ENCODE data around the gene KDM4D.
A peak's percentile ranks its signal among the peaks of the same experiment; 100 is the strongest.

Gene KDM4D

DNA sequence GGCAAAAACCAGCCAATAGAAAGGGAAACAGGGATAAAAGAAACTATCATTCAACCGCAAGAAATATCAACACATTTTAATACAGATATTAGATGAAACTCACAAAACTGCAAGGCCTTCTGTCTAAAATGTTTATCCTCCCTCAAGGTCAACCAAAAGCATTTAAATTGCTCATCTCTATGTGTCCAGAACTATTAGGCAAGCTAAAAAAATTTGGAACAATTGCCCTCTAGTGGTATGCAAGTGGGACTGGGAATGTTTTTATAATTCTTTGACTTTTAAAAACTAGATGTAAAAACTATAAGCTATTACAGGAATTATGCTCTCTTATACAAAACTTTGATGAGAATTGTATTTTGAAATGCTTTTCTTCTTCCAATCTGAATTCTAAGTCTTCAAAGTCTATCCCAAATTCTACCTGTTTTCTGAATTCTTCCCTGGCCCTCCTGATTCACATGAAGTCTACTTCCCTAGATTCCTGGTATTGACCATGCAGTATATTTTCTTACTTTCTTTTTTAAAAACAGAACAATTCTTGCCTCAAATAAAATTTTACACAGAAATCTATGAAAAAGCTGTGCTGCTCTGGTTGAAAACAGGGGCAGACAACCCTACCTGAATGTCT, 5.1 kb upstream of the KDM4D start:
- Mint-ChIP-seq H3K27ac (peak overlapping the region in 1 of 2 donors; percentile 14), H3K4me3 (no peak overlapping the region), H3K9me3 (no peaks in the 10 kb centered on the region), H3K36me3 (ENCODE audit: insufficient read depth) (peaks cover 92% of the 10 kb centered on the region), H3K4me1 (ENCODE audit: low read depth in 2 of 2) (peaks cover 18 to 34% of the 10 kb centered on the region in 2 donors), H3K27me3 (no peaks in the 10 kb centered on the region)
- DNase-seq (no peak), ATAC-seq (replicated peaks) (no peak)

DNA sequence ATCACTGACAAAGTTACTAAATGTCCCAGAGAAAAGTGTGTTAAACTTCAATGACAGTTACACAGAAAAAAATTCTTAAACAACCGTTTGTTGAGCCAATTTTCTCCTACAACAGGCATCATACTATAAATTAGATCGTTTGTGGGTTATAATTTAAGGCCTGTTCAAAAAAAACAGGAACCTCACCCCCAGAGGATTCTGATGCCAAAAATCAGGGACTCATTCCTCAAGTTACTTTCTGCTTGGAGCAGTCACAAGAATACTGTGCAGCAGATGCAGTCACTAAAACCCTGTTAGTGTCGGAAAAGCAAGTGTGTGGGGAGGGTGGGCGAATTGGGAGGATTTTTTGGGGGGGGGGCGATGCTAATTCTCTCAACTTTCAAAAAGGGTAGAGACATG, 810 bp upstream of the KDM4D start:
- Mint-ChIP-seq H3K4me3 (peak overlapping the region; percentile 92 to 93), H3K27me3 (no peaks in the 10 kb centered on the region), H3K27ac (peak overlapping the region; percentile 97 to 98), H3K4me1 (ENCODE audit: low read depth in 2 of 2) (peaks cover 15 to 30% of the 10 kb centered on the region in 2 donors), H3K36me3 (ENCODE audit: insufficient read depth) (peaks cover 55% of the 10 kb centered on the region), H3K9me3 (peaks cover 0 to 8% of the 10 kb centered on the region in 2 donors)
- DNase-seq: no peak
- ATAC-seq (replicated peaks): no peak

DNA sequence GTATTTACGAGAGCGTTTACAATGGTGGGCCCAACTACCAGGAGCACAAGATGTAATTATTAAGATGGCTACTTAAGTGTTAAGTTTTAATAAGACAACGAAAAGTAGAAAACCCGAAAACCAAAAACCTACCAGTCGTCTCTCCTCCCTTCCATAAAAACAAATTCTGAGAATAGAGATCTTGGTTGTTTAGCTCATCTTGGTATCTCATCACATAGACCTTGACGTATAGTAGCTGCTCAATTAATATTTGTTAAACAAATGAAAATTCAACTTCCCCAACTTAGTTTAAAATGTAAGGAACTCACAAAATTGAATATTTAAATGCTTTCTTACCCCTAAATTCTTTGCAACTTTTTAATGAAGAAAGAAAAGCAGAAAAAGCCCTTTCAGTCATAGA, 669 bp downstream of the KDM4D start:
- H3K9me3 Mint-ChIP-seq: peaks cover 0 to 8% of the 10 kb centered on the region in 2 donors
- peak overlapping the region; percentile 92 to 93 for H3K4me3 Mint-ChIP-seq
- H3K4me1 Mint-ChIP-seq (ENCODE audit: low read depth in 2 of 2): peaks cover 12 to 25% of the 10 kb centered on the region in 2 donors
- peaks cover 40% of the 10 kb centered on the region for H3K36me3 Mint-ChIP-seq (ENCODE audit: insufficient read depth)
- no peak for ATAC-seq (replicated peaks)
- DNase-seq: no peak
- H3K27me3 Mint-ChIP-seq: no peaks in the 10 kb centered on the region
- peak overlapping the region; percentile 97 to 98 for H3K27ac Mint-ChIP-seq

DNA sequence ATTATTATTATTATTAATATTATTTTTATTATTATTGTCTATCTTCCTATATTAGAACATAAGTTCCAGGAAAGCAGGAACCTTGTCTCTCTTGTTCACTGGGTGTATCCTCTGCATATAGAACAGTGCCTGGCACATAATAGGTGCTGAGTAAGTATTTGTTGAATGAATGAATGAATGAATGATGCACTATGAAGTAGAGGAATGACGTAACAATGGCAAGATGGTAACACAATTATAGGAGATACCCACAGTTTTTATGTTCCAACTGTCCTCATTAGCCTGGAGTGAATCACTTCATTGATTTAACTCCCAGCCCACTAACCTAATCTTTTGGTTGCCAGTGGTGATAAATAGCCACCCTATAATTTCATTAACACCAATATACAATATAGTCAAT, 2.1 kb downstream of the KDM4D start:
- Mint-ChIP-seq H3K27me3 (no peaks in the 10 kb centered on the region), H3K4me3 (no peak overlapping the region), H3K27ac (no peak overlapping the region), H3K9me3 (peaks cover 0 to 8% of the 10 kb centered on the region in 2 donors), H3K36me3 (ENCODE audit: insufficient read depth) (peaks cover 26% of the 10 kb centered on the region), H3K4me1 (ENCODE audit: low read depth in 2 of 2) (peaks cover 10 to 20% of the 10 kb centered on the region in 2 donors)
- no peak for ATAC-seq (replicated peaks)
- no peak for DNase-seq

DNA sequence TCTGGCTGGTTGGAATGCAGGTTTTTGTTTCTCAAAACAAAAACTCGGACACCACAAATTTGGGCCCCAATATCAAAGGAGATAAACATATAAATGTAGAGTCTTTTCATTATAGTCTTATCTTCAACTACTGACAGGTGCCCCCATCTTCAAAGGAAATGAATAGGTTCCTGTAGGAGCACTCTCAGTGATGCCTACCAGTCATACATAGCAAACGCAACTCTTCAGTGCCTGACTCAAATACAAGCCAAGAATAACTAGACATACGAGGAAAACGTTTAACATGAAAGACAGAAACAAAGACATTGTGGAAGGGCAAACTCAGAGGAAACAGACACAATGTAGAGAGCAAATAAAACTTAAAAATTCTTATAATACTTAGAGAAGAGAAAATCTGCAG, 13.9 kb downstream of the KDM4D start:
- DNase-seq (no peak), ATAC-seq (replicated peaks) (no peak)
- Mint-ChIP-seq H3K4me3 (no peak overlapping the region), H3K36me3 (ENCODE audit: insufficient read depth) (no peaks in the 10 kb centered on the region), H3K9me3 (no peaks in the 10 kb centered on the region), H3K27ac (no peak overlapping the region), H3K27me3 (peaks cover 27 to 40% of the 10 kb centered on the region in 2 donors), H3K4me1 (ENCODE audit: low read depth in 2 of 2) (no peaks in the 10 kb centered on the region)

DNA sequence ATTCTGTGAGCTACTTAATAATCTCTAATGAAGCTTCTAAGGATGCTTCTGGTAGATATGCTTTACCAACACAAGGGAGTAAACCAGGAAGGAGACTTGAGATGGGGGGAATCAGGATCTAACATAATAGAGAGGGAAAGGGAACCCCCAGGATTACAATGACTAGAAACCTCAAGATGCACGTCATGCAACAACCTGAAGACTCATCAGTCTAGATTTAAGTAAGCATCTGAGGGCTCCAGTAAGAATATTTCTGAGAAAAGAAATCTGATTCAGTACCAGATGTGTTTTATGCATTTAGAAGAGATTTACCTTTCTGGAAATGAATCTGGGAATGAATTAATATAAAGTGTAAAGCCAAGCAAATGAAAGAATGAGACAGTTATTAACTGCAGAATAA, 15.2 kb downstream of the KDM4D start:
- Mint-ChIP-seq H3K36me3 (ENCODE audit: insufficient read depth) (no peaks in the 10 kb centered on the region), H3K4me1 (ENCODE audit: low read depth in 2 of 2) (no peaks in the 10 kb centered on the region), H3K27me3 (peaks cover 27 to 40% of the 10 kb centered on the region in 2 donors), H3K4me3 (no peak overlapping the region), H3K9me3 (no peaks in the 10 kb centered on the region), H3K27ac (no peak overlapping the region)
- no peak for DNase-seq
- ATAC-seq (replicated peaks): no peak

DNA sequence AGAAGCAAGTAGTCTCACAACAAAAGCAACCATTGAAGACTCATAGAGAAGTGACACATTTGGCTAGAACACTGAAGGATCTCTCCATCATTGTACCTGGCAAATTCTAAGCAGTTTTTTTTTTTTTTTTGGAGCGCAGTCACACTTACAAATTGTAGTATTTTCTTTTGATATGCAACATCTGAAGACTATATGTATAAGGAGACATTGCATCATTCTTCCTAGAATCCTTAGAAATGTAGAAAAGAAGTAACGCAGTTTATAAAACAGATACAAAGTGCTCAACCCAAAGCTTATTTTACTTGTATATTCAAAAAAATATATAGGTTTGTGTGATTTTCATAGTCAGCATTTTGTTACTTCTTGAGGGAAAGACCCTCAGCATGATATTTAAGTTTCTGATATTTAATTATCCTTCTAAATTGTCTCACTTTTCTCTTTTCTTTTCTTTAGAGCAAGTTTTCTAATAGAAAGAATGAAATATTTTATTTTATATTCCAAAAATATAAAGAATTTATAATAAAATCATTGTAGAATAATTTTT, 20.0 kb downstream of the KDM4D start:
- DNase-seq (no peak), ATAC-seq (replicated peaks) (no peak)
- H3K9me3 Mint-ChIP-seq: no peaks in the 10 kb centered on the region
- no peaks in the 10 kb centered on the region for H3K4me1 Mint-ChIP-seq (ENCODE audit: low read depth in 2 of 2)
- H3K36me3 Mint-ChIP-seq (ENCODE audit: insufficient read depth): no peaks in the 10 kb centered on the region
- H3K4me3 Mint-ChIP-seq: no peak overlapping the region
- no peak overlapping the region for H3K27ac Mint-ChIP-seq
- H3K27me3 Mint-ChIP-seq: peaks cover 18 to 26% of the 10 kb centered on the region in 2 donors

DNA sequence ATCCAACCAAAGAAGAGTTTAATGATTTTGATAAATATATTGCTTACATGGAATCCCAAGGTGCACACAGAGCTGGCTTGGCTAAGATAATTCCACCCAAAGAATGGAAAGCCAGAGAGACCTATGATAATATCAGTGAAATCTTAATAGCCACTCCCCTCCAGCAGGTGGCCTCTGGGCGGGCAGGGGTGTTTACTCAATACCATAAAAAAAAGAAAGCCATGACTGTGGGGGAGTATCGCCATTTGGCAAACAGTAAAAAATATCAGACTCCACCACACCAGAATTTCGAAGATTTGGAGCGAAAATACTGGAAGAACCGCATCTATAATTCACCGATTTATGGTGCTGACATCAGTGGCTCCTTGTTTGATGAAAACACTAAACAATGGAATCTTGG, 23.9 kb downstream of the KDM4D start:
- Mint-ChIP-seq H3K27me3 (peaks cover 0 to 6% of the 10 kb centered on the region in 2 donors), H3K4me3 (no peak overlapping the region), H3K9me3 (no peaks in the 10 kb centered on the region), H3K4me1 (ENCODE audit: low read depth in 2 of 2) (no peaks in the 10 kb centered on the region), H3K36me3 (ENCODE audit: insufficient read depth) (no peaks in the 10 kb centered on the region), H3K27ac (no peak overlapping the region)
- no peak for ATAC-seq (replicated peaks)
- no peak for DNase-seq

DNA sequence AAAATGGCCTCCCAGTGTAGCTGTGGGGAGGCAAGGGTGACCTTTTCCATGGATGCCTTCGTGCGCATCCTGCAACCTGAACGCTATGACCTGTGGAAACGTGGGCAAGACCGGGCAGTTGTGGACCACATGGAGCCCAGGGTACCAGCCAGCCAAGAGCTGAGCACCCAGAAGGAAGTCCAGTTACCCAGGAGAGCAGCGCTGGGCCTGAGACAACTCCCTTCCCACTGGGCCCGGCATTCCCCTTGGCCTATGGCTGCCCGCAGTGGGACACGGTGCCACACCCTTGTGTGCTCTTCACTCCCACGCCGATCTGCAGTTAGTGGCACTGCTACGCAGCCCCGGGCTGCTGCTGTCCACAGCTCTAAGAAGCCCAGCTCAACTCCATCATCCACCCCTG, 24.8 kb downstream of the KDM4D start:
- Mint-ChIP-seq H3K4me1 (ENCODE audit: low read depth in 2 of 2) (no peaks in the 10 kb centered on the region), H3K27ac (no peak overlapping the region), H3K9me3 (no peaks in the 10 kb centered on the region), H3K36me3 (ENCODE audit: insufficient read depth) (no peaks in the 10 kb centered on the region), H3K27me3 (peaks cover 0 to 6% of the 10 kb centered on the region in 2 donors), H3K4me3 (no peak overlapping the region)
- ATAC-seq (replicated peaks) (no peak), DNase-seq (no peak)

DNA sequence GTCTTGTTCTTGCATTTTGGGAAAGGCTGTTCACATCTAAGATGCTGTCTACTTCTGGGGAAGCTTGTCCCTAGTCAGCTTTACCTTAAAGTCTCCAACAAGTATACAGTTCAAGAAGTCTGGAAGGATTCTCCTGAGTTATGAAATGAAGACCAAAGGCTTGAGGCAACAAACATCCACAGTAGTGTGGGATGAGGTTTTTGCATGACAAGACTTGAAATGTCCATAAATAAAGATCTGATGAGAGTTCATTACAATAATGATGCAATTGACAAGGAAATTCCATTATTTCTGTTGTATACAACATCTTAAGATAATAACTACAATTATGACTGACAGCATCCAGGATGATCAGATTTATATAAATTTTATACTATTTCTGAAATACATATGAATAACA, 30.2 kb downstream of the KDM4D start:
- H3K4me3 Mint-ChIP-seq: no peak overlapping the region

DNA sequence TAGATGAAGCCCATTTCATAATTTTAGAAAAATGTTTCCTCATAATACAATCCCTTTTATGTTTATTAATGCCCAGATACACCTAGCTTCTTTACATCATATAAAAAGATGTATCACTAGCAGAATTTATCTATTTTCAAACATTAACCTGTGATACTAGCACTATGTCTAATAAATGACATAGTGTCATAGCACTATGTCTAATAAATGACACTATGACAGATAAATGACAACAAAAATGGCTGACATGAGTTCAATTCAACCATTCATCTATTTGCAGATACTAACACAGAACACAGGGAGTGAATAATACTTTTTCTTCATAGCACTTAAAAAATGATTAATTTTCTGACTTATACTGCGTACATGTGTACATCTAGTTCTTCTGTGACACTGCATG, 32.1 kb downstream of the KDM4D start:
- H3K36me3 Mint-ChIP-seq (ENCODE audit: insufficient read depth): no peaks in the 10 kb centered on the region
- H3K9me3 Mint-ChIP-seq: no peaks in the 10 kb centered on the region
- DNase-seq (no peak), ATAC-seq (replicated peaks) (no peak)
- no peak overlapping the region for H3K4me3 Mint-ChIP-seq
- H3K27me3 Mint-ChIP-seq: peaks cover 7 to 21% of the 10 kb centered on the region in 2 donors
- H3K27ac Mint-ChIP-seq: no peak overlapping the region
- H3K4me1 Mint-ChIP-seq (ENCODE audit: low read depth in 2 of 2): no peaks in the 10 kb centered on the region

More for the DNA sequence above, 30.2 kb downstream of the KDM4D start:
- H3K27me3 Mint-ChIP-seq: peaks cover 0 to 16% of the 10 kb centered on the region in 2 donors
- DNase-seq (no peak), ATAC-seq (replicated peaks) (no peak)
- H3K9me3 Mint-ChIP-seq: no peaks in the 10 kb centered on the region
- H3K36me3 Mint-ChIP-seq (ENCODE audit: insufficient read depth): no peaks in the 10 kb centered on the region
- no peak overlapping the region for H3K27ac Mint-ChIP-seq
- H3K4me1 Mint-ChIP-seq (ENCODE audit: low read depth in 2 of 2): no peaks in the 10 kb centered on the region

DNA sequence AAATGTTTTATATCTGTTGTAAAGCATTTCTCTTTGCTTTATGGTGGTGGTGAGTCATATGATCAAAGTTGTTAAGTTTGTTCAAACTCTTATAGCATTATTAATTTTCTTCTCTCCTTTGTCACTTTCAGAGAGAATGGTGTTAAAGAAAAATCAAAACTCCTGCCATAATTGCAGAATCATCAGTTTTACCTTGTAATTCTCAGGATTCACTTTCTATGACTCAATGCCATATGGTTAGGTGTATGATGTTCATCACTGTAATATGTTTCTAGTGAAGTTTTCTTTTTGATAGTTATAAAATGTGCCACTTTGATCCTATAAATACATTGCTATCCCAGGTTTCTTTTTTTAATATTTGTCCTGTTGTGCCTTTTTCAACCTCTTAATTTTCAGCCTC, 37.9 kb downstream of the KDM4D start:
- DNase-seq (no peak), ATAC-seq (replicated peaks) (no peak)
- Mint-ChIP-seq H3K4me3 (no peak overlapping the region), H3K27ac (no peak overlapping the region), H3K4me1 (ENCODE audit: low read depth in 2 of 2) (no peaks in the 10 kb centered on the region), H3K36me3 (ENCODE audit: insufficient read depth) (no peaks in the 10 kb centered on the region), H3K27me3 (peaks cover 31 to 46% of the 10 kb centered on the region in 2 donors), H3K9me3 (no peaks in the 10 kb centered on the region)

DNA sequence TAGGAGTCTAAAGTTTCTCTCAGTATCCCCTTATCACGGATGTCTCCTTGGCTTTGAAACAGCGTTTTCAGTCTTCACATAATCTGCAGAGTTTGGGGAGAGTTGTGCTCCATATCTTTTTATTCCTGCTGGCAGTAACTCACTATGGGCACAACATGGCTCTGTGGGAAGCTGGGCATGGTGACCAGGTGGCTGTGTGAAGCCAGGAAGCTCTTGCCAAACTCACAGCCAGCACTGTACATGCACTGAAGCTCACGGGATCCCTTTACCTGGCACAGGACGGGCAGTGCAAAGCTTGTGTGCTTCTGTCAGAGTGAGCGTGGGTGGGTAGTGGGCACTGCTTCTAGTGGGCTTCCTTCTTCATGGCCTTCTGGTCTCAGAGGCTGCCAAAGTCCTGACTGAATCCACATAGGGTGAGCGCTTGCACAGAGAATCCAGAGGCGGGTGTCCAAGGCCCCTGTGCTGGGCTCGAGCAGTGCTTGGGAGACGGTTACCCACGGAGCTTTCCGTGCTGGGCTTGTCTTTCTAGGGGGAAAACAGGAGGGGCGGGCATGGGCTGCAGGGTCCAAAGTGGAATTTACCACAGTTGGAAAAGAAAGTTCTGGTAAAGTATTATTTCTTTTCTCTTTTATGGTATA, 40.8 kb downstream of the KDM4D start:
- no peaks in the 10 kb centered on the region for H3K9me3 Mint-ChIP-seq
- no peaks in the 10 kb centered on the region for H3K4me1 Mint-ChIP-seq (ENCODE audit: low read depth in 2 of 2)
- H3K27me3 Mint-ChIP-seq: peaks cover 20 to 49% of the 10 kb centered on the region in 2 donors
- ATAC-seq (replicated peaks) (no peak), DNase-seq (no peak)
- no peak overlapping the region for H3K4me3 Mint-ChIP-seq
- H3K36me3 Mint-ChIP-seq (ENCODE audit: insufficient read depth): no peaks in the 10 kb centered on the region
- H3K27ac Mint-ChIP-seq: no peak overlapping the region

DNA sequence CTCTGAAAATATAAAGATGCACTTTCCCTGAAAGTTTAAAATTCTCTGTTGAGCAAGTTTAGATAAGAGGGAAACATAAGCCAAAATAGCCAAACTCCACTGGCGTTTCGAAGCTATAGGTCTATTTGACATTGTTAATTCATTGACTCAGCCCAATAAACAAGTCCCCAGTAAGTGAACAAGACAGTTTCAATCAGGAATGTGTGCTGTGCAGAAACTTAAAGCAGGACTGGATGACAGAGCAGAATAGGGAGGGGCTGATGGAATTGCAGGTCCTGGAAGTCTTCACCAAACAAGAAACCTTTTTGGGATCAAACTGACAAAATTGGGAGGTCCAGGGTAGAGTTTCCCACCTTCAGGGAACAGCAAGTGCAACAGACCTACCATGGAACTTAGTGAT, 42.6 kb downstream of the KDM4D start:
- ATAC-seq (replicated peaks) (no peak), DNase-seq (no peak)
- H3K27ac Mint-ChIP-seq: no peak overlapping the region
- no peaks in the 10 kb centered on the region for H3K4me1 Mint-ChIP-seq (ENCODE audit: low read depth in 2 of 2)
- H3K9me3 Mint-ChIP-seq: no peaks in the 10 kb centered on the region
- no peak overlapping the region for H3K4me3 Mint-ChIP-seq
- no peaks in the 10 kb centered on the region for H3K36me3 Mint-ChIP-seq (ENCODE audit: insufficient read depth)
- peaks cover 19 to 42% of the 10 kb centered on the region in 2 donors for H3K27me3 Mint-ChIP-seq

All from effector memory CD8-positive, alpha-beta T cell (primary cell).